GM21381 (cell line): ENCODE data around the gene ZNF497.
"Not testable (repeated sequence)": the region's sequence is repeated elsewhere in the genome, so short reads cannot be mapped to it uniquely, and the experiment has no call there.

Experiments
- ATAC-seq: cut with Tn5 transposase; IDR thresholded peaks from one replicate; pipeline ENCODE4 v1.9.1; 2021; ENCODE audit warnings: mild to moderate bottlenecking, moderate library complexity; ENCODE audit not compliant: unreplicated experiment

ZNF497 gene

GRCh38 chr19:58319241-58319640 lies 43.3 kb downstream of the ZNF497 start:
- no peak for ATAC-seq

DNA sequence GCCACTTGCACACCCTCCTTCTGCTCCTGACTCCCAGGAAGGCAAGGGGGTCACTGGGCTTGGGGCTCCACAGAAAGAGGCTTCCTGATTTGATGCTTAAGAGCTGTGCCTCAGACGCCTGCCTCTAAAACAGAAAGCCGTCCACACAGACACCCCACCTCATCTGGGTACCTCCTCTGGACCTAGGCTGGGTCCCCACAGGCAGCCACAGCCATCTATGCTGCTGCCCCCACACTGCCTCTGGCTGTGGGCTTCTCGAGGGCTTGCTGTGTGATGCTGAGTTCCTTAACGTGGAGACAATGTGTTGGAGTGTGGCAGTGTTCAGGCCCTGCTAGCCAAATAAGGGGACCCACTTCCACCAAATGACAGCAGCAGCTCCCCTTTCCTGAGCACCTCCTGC lies 44.3 kb downstream of the ZNF497 start:
- no peak for ATAC-seq

- no peak for ATAC-seq
These were observed 45.0 kb downstream of the ZNF497 start for GRCh38 chr19:58317476-58318072.

GRCh38 chr19:58315580-58315979 lies 47.0 kb downstream of the ZNF497 start:
- ATAC-seq = no peak

DNA sequence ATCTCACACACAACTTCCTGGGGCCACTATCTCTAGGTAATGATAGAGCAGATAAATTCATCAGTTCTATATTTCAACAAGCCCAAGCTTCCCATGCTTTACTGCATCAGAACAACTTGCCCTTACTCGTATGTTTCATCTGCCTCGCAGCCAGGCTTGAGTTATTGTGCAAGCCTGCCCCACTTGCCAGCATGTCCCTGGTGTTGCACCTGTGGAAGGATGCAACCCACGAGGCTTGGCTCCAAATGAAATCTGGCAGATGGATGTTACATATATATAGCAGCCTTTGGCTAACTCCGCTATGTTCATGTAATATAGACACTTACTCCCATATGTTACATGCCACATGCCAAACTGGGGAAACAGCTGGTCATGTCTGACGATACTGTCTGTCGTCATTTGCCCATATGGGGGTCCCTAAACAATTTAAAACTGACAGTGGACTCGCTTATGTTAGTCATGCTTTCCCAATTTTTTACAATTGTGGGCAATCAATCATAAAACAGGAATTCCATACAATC lies 51.1 kb downstream of the ZNF497 start:
- ATAC-seq = no peak

- not testable (repeated sequence) for ATAC-seq
These were observed 51.9 kb downstream of the ZNF497 start for GRCh38 chr19:58310685-58311084.

DNA sequence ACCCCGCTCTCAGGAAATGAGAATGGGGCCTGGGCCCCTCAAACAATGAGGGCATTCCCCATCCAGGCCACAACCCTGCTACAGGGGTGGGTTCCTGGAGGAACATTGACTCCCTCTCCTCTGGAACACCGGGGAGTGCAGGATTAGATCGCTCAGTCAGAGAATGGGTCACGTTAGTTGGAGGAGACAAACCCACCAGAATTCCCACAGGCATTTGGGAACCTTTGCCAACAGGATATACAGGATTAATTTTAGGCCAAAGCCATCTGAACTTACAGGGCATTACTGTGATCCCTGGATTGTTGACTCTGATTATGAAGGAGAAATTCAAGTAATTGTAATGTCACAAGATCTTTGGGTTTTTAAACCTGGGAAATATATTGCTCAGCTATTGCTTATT lies 54.8 kb downstream of the ZNF497 start:
- no peak for ATAC-seq

- no peak for ATAC-seq
These were observed 56.6 kb downstream of the ZNF497 start for GRCh38 chr19:58305932-58306323.

- peak; percentile 95 for ATAC-seq
These were observed 57.3 kb downstream of the ZNF497 start, which contains the start of gene ERVK3-1 for GRCh38 chr19:58305065-58305931. Gene ERVK3-1 (plus strand): TSS chr19:58305377. CDS start chr19:58312169, 6,792 bp downstream.

DNA sequence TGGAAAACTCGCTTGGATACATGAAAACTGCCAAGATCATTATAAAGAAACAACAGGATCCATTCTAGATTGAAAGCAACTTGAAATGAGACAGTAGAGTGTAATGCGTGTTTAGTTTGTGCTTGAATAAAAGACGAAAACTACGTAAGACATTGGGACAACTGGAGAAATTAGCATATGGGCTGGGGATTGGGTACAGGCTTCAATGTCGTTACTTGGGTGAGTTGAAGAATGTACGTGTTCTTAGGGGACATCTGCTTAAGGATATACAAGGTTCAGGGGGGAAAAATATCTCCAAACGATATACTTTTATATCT lies 57.8 kb downstream of the ZNF497 start:
- ATAC-seq = peak; percentile 1
